GM12864 (cell line): ENCODE results near the gene PRDX2.
"Not testable (repeated sequence)": the region's sequence is repeated elsewhere in the genome, so short reads cannot be mapped to it uniquely, and the experiment has no call there.

Experiments used
- DNase-seq: peaks from one replicate; pipeline ENCODE4 v3.0.0-alpha.2; 2011; ENCODE audit warnings: low read depth
- H3K4me3 ChIP-seq: 2 replicates; pipeline ENCODE4 v1.5.1; 2011; ENCODE audit warnings: mild to moderate bottlenecking, low read depth, low read length, control low read depth
- TF ChIP-seq, protein P1 (sequence below): IDR thresholded peaks from 2 replicates; pipeline ENCODE4 v1.5.1; 2011; ENCODE audit warnings: low read depth, mild to moderate bottlenecking, moderate library complexity, low read length, control low read depth, inconsistent platforms; ENCODE audit errors: missing control alignments

Gene PRDX2

DNA sequence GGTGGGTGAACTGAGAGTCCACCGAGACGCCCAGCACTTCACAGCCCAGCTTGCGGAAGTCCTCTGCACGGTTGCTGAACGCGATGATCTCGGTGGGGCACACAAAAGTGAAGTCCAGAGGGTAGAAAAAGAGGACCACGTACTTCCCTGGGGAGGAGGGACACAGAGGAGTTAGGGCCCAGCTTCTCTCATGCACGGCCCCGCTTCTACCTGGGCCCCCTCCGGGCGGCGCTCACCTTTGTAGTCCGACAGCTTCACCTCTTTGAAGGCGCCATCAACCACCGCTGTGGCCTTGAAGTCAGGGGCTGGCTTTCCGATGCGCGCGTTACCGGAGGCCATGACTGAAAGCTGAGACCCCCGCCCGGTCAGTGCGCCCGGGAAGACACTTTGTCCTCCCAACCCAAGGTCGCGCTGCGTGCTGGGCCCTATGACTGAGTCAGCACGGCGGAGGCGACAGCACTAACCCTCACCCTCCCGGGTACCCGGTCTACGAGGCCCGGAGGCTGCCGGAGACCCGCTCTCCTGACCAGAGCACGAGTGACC, 606 bp downstream of the PRDX2 start:
- H3K4me3 ChIP-seq, result peak overlapping the region; percentile 77
- DNase-seq, result no peak

DNA sequence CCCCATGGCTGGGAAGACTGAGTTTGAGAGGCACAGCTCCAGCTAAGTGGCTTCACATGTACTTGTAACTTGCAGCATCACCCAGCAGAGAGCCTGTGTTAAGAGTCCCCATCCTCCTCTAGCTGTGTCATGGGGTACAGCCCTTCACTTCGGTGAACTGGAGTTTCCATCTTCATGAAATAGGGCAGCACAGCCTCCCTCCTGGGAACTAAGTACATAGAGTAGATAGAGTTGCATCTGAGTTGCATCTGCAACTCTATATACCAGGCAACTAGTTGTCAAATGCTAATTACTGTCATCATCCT, 1.2 kb downstream of the PRDX2 start:
- DNase-seq, result no peak
- TF ChIP-seq, protein P1, sequence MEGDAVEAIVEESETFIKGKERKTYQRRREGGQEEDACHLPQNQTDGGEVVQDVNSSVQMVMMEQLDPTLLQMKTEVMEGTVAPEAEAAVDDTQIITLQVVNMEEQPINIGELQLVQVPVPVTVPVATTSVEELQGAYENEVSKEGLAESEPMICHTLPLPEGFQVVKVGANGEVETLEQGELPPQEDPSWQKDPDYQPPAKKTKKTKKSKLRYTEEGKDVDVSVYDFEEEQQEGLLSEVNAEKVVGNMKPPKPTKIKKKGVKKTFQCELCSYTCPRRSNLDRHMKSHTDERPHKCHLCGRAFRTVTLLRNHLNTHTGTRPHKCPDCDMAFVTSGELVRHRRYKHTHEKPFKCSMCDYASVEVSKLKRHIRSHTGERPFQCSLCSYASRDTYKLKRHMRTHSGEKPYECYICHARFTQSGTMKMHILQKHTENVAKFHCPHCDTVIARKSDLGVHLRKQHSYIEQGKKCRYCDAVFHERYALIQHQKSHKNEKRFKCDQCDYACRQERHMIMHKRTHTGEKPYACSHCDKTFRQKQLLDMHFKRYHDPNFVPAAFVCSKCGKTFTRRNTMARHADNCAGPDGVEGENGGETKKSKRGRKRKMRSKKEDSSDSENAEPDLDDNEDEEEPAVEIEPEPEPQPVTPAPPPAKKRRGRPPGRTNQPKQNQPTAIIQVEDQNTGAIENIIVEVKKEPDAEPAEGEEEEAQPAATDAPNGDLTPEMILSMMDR, result no peak

More for the DNA sequence above, 606 bp downstream of the PRDX2 start:
- TF ChIP-seq, protein P1, result no peak

DNA sequence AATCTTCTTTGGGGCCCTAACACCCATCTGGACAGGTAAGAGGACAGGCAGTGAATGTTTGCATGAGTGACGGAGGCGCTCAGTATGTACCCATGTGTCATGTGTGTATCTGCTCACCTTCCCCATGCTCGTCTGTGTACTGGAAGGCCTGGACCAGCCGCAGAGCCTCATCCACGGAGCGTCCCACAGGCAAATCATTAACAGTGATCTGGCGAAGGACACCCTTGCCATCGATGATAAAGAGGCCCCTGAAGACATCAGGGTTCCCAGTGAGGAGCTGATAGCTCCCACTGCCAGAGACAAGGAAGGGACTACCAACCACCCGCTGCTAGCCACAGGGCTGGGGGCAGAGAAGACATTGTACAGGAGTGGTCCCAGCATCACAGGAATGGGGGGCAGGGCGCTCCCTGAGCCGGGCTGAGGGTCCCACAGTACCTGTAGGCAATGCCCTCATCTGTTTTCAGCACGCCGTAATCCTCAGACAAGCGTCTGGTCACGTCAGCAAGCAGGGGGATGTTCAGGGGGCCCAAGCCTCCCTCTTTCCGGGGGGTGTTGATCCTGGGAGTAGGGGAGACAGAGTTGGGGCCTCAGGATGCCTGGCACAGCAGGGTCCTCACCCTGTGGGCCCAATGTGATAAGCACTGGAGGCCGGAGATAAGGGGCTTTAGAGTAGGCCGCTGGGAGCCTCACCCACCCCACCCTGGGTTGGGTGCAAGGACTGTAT, 1.7 kb downstream of the PRDX2 start:
- DNase-seq, result no peak
- 0 out of 2 replicates have a peak overlapping the region, but pooled peaks have one; percentile 77 for H3K4me3 ChIP-seq
- TF ChIP-seq, protein P1, result no peak

More for the DNA sequence above, 1.2 kb downstream of the PRDX2 start:
- peak overlapping the region; percentile 77 for H3K4me3 ChIP-seq

DNA sequence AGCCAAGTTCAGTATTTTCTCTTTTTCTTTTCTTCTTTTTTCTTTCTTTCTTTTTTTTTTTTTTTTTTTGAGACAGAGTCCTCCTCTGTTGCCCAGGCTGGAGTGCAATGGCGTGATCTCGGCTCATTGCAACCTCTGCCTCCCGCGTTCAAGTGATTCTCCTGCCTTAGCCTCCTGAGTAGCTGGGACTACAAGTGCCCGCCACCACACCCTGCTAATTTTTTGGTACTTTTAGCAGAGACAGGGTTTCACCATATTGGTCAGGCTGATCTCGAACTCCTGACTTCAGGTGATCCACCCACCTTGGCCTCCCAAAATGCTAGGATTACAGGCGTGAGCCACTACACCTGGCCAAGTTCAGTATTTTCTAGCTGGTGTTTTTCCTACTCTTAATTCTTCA, 4.0 kb downstream of the PRDX2 start:
- not testable (repeated sequence) for DNase-seq, H3K4me3 ChIP-seq

DNA sequence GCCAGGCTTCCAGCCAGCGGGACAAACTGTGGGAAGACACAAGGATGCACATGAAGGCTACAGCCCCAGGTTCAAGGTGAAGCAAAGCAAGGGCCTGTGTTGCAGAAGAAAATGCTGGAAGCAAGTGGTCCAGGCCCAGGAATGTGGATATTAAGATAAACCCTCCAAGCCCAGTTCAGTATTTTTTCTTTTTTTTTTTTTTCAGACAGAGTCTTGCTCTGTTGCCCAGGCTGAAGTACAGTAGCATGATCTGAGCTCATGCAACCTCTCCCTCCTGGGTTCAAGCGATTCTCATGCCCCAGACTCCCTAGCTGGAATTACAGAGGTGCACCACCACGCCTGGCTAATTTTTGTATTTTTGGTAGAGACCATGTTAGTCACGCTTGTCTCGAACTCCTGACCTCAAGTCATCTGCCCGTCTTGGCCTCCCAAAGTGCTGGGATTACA, 4.4 kb downstream of the PRDX2 start:
- TF ChIP-seq, protein P1, result no peak
- H3K4me3 ChIP-seq, result no peak overlapping the region
- DNase-seq, result no peak

DNA sequence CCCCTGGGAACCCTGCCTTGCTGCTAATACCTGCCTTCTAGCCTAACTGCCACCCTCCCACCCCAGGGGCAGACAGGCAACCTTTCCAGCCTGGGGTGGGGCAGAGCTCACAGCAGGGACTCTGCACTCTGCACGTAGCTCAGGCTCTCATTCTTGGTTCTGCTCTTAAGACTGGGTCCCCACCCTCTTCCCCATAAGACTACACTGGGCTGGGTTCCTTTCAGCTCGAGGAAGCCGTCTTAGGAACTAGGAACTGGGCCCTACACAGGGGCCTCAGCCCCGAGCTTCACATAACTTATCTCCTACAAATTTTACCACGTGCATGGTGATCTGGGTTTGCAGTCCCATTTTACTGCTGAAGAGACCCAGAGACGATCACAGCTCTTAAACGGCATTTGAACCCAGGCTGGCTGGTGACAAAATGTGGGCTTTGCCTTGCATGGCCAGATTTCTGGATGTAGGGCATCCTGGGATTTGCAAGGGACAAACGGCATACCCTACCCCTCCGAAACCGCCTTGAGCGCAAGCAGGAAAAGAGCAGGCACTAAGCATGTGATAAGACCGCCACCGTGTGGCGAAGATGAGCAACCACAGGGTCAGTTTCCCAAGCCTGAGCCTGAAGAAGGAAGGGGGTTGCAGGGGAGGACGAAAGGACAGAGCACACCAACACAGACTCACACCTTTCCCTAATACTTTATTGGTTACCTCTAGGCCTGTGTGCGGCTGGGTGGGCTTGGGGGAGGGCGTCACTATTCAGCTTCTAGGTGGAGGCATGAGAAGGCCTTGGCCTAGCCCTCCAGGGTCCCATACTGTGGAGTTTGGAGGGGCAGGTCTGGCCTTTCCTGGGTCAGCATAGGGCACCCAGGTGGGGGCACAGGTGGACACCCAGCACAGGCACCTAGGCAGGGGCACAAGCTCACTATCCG, 5.2 kb downstream of the PRDX2 start:
- no peak for DNase-seq
- H3K4me3 ChIP-seq, result no peak overlapping the region
- TF ChIP-seq, protein P1, result peak; percentile 99

DNA sequence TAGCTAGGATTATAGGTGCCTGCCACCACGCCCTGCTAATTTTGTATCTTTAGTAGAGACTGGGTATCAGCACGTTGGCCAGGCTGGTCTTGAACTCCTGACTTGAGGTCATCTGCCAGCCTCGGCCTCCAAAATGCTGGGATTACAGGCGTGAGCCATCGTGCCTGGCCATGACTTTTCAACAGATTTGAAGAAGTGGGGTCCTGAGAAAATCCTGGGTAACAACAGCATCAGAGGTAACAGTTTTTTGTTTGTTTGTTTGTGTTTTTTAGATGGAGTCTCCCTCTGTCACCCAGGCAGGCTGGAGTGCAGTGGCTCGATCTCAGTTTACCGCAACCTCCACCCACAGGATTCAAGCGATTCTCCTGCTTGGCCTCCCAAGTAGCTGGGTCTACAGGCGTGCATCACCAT, 6.6 kb downstream of the PRDX2 start:
- no peak overlapping the region for H3K4me3 ChIP-seq
- no peak for DNase-seq
- TF ChIP-seq, protein P1, result no peak
